HEK293T (cell line): Measurements from ENCODE around the gene GRIK2.

Source experiments
- ARNT ChIP-seq: fragments of 450-650 bp; IDR thresholded peaks from 2 replicates; pipeline ENCODE4 v1.6.1; 2017; ENCODE audit warnings: mild to moderate bottlenecking
- FOXK2 ChIP-seq: fragments of 450-650 bp; IDR thresholded peaks from 2 replicates; pipeline ENCODE4 v1.6.1; 2016; ENCODE audit warnings: mild to moderate bottlenecking
- HDGF ChIP-seq: fragments of 450-650 bp; IDR thresholded peaks from 2 replicates; pipeline ENCODE4 v1.6.1; 2017; ENCODE audit warnings: antibody characterized with exemption, borderline replicate concordance
- NFRKB ChIP-seq: fragments of 450-650 bp; IDR thresholded peaks from 2 replicates; pipeline ENCODE4 v1.6.1; 2016; ENCODE audit warnings: mild to moderate bottlenecking, moderate library complexity
- SP1 ChIP-seq: fragments of 450-650 bp; IDR thresholded peaks from 2 replicates; pipeline ENCODE4 v1.6.1; 2017
- SUZ12 ChIP-seq: fragments of 450-650 bp; IDR thresholded peaks from 2 replicates; pipeline ENCODE4 v1.6.1; 2016; ENCODE audit warnings: mild to moderate bottlenecking

DNA sequence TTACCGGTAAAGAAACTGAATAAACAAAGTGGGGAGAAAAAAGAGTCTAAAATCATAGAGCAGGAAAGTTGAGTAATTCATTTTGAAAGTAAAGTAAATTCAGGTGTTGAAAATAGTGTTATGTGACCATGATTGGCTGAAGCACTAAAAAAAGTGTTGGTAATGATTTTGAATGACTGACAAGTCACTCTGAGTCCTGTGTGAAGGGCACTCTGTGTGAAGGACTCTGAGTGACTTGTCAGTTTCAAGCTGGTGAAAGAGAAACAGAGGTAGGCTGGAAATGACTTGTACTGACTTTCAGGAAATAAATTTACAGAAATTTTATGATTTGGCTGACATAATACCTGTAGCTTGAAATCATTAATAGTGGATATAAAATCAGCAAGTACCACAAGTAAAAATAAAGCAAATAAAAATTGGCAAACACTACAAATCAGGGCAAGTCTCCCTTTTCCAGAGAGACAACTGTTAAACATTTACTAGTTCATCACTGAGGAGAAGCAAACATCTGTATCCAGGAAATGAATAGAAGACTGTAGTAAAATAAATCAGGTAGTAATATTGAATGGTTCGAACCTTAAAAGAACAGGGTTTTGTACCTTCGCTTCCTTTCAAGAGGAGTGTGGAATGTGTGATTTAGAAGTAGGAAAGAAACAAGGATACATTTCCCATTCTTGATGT is 630.6 kb downstream of the GRIK2 start:
- TF ChIP-seq SP1, result no peak
- TF ChIP-seq ARNT, result no peak
- TF ChIP-seq FOXK2, result no peak
- TF ChIP-seq SUZ12, result no peak
- TF ChIP-seq HDGF, result no peak
- TF ChIP-seq NFRKB, result no peak
